K562 (cell line): ENCODE measurements around the gene NKG7. TPM values are rescaled to one million over a fixed set of nuclear protein-coding genes. Genes with fewer than 3 reads are reported as not detected.

ENCODE experiments used
- CBFA2T3 ChIP-seq: fragments of 450-650 bp; IDR thresholded peaks from 2 replicates; pipeline ENCODE4 v1.6.1; 2017
- EP400 ChIP-seq: fragments of 450-650 bp; IDR thresholded peaks from 2 replicates; pipeline ENCODE4 v1.6.1; 2017; ENCODE audit warnings: antibody characterized with exemption, mild to moderate bottlenecking, moderate library complexity
- ESRRB ChIP-seq: fragments of 250-450 bp; sonication (Bioruptor Pico); IDR thresholded peaks from 2 replicates; pipeline ENCODE4 v1.5.0; 2020; ENCODE audit warnings: mild to moderate bottlenecking, moderate library complexity, borderline replicate concordance
- FOXK1 ChIP-seq: sonication (generic); formaldehyde crosslinking; IDR thresholded peaks from 2 replicates; pipeline ENCODE4 v1.8.0; 2022; ENCODE audit warnings: missing genetic modification reagents, mild to moderate bottlenecking, borderline replicate concordance
- FOXP1 ChIP-seq: sonication (generic); formaldehyde crosslinking; IDR thresholded peaks from 2 replicates; pipeline ENCODE4 v1.8.0; 2022; ENCODE audit warnings: mild to moderate bottlenecking, missing genetic modification reagents
- IRF2 ChIP-seq: sonication (generic); formaldehyde crosslinking; IDR thresholded peaks from 2 replicates; pipeline ENCODE4 v1.8.1; 2022; ENCODE audit warnings: mild to moderate bottlenecking, missing genetic modification reagents
- JUNB ChIP-seq: fragments of 450-650 bp; formaldehyde crosslinking; conservative IDR thresholded peaks from 2 replicates; pipeline ENCODE4 v1.4.0; 2020; ENCODE audit warnings: mild to moderate bottlenecking
- KDM4B ChIP-seq, 2 experiments: fragments of 450-650 bp in 1 of 2; sonication (generic) in 1 of 2; IDR thresholded peaks; 2 replicates each; pipeline ENCODE4 v1.6.1; 2016 to 2017; ENCODE audit warnings: borderline replicate concordance in 2 of 2, antibody characterized with exemption in 1 of 2, low read depth in 1 of 2, mild to moderate bottlenecking in 1 of 2
- LCOR ChIP-seq: sonication (generic); formaldehyde crosslinking; IDR thresholded peaks from 2 replicates; pipeline ENCODE4 v1.8.0; 2022; ENCODE audit warnings: mild to moderate bottlenecking, missing genetic modification reagents
- NFYB ChIP-seq: IDR thresholded peaks from 2 replicates; pipeline ENCODE4 v1.6.1; 2011; ENCODE audit warnings: mild to moderate bottlenecking, moderate library complexity; ENCODE audit not compliant: insufficient read length; ENCODE audit errors: extremely low read depth
- PTTG1 ChIP-seq: fragments of 450-650 bp; IDR thresholded peaks from 2 replicates; pipeline ENCODE4 v1.6.1; 2016; ENCODE audit warnings: low read depth, mild to moderate bottlenecking, missing genetic modification characterization, missing compliant biosample characterization
- ZBTB7A ChIP-seq: IDR thresholded peaks from 2 replicates; pipeline ENCODE4 v1.6.1; 2011; ENCODE audit warnings: low read depth, mild to moderate bottlenecking, low read length, moderate library complexity, borderline replicate concordance; ENCODE audit not compliant: control insufficient read depth
- ZNF174 ChIP-seq: fragments of 250-450 bp; sonication (Bioruptor Pico); IDR thresholded peaks from 2 replicates; pipeline ENCODE4 v1.4.0; 2020; ENCODE audit warnings: mild to moderate bottlenecking
- ZNF263 ChIP-seq: sonication (generic); formaldehyde crosslinking; IDR thresholded peaks from 2 replicates; pipeline ENCODE4 v1.8.0; 2022; ENCODE audit warnings: mild to moderate bottlenecking, missing genetic modification reagents, borderline replicate concordance
- ZNF444 ChIP-seq: fragments of 250-450 bp; sonication (Bioruptor Pico); IDR thresholded peaks from 2 replicates; pipeline ENCODE4 v1.4.0; 2020; ENCODE audit warnings: mild to moderate bottlenecking, moderate library complexity
- ZNF507 ChIP-seq: conservative IDR thresholded peaks from 2 replicates; pipeline ENCODE4 v1.6.1; 2017; ENCODE audit warnings: missing genetic modification characterization, missing compliant biosample characterization
- polyA plus RNA-seq, 8 experiments: library from polyadenylated mRNA; depleted of rRNA in 4 of 8; stranded (reverse) in 5 of 8; unstranded in 3 of 8; fragments of >200 nt; fragmentation: Nextera tagmentation in 2 of 8; fragmentation: Illumina TruSeq in 1 of 8; extraction: Ambion mirVana in 2 of 8; extraction: Trizol in 1 of 8; gene quantifications; 2 replicates each; pipeline versions ENCODE4 v1.2.1 to v1.2.3, GENCODE V29; 2011 to 2014; ENCODE audit warnings: inconsistent platforms in 1 of 8, missing spikeins in 1 of 8
- total RNA-seq, 7 experiments: library from RNA; depleted of rRNA in 6 of 7; stranded (reverse); fragments of >200 nt in 6 of 7; fragmentation: Illumina TruSeq in 2 of 7; extraction: Trizol in 2 of 7; gene quantifications; 2 replicates each; pipeline versions ENCODE4 v1.2.1 to v1.2.3, GENCODE V29; 2011 to 2021; ENCODE audit warnings: low replicate concordance in 1 of 7
- TF ChIP-seq, protein P1 (sequence below): fragments of 450-650 bp; formaldehyde crosslinking; IDR thresholded peaks from 2 replicates; pipeline ENCODE4 v1.4.0; 2020; ENCODE audit warnings: mild to moderate bottlenecking, moderate library complexity
- TF ChIP-seq, protein P2 (sequence below), 3 experiments: fragments of 200-800 bp in 1 of 3; fragments of 250-450 bp in 1 of 3; fragments of 450-650 bp in 1 of 3; sonication (Bioruptor Pico) in 1 of 3; sonication (Bioruptor generic) in 1 of 3; formaldehyde crosslinking in 1 of 3; IDR thresholded peaks; 2 replicates each; pipeline versions ENCODE4 v1.6.1 to v1.8.0; 2016 to 2022; ENCODE audit warnings: mild to moderate bottlenecking in 2 of 3, missing genetic modification characterization in 2 of 3, missing compliant biosample characterization in 1 of 3, moderate library complexity in 1 of 3
- TF ChIP-seq, protein P3 (sequence below): fragments of 250-450 bp; sonication (Bioruptor Pico); IDR thresholded peaks from 2 replicates; pipeline ENCODE4 v1.4.0; 2020
- TF ChIP-seq, protein P4 (sequence below): sonication (generic); formaldehyde crosslinking; IDR thresholded peaks from 2 replicates; pipeline ENCODE4 v1.8.0; 2022; ENCODE audit warnings: missing genetic modification reagents, mild to moderate bottlenecking, borderline replicate concordance

Gene NKG7
- total and polyA plus RNA-seq, 9 of the 15 experiments (the other 6 are each of a cell fraction or from before 2014, with no cell fraction given), result 0.30 to 0.70 (median 0.51) TPM; not detected in 2

DNA sequence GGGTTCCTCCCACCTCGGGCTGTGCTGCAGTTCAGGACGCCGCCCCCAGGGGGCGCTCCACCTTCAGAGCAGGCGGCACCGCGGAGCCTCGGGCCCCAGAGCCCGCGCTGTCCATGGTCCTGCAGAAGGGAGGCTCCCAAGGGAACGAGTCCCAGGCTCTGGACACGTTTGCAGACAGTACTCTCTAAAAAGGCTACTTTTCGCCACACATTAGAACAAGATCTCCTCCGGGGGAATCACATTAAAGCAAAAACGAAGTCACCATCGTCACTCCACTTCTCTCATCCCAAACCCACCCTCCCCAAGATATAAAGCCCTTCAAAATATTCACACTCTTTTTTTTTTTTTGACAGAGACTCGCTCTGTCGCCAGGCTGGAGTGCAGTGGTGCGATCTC, 49.6 kb upstream of the NKG7 start (continued):
- TF ChIP-seq, protein P1, sequence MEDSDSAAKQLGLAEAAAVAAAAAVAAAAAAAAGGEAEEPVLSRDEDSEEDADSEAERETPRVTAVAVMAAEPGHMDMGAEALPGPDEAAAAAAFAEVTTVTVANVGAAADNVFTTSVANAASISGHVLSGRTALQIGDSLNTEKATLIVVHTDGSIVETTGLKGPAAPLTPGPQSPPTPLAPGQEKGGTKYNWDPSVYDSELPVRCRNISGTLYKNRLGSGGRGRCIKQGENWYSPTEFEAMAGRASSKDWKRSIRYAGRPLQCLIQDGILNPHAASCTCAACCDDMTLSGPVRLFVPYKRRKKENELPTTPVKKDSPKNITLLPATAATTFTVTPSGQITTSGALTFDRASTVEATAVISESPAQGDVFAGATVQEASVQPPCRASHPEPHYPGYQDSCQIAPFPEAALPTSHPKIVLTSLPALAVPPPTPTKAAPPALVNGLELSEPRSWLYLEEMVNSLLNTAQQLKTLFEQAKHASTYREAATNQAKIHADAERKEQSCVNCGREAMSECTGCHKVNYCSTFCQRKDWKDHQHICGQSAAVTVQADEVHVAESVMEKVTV (CRISPR knock-in tag), result peak; percentile 97
- TF ChIP-seq ZNF444 (CRISPR knock-in tag) (no peak), NFYB (no peak), ZNF263 (peak; percentile 90), JUNB (CRISPR knock-in tag) (no peak), IRF2 (CRISPR knock-in tag) (peak; percentile 52; the same call in 1 of the 2 replicates), CBFA2T3 (no peak), LCOR (peak; percentile 99), ZNF174 (CRISPR knock-in tag) (no peak), FOXK1 (CRISPR knock-in tag) (peak; percentile 98), ESRRB (CRISPR knock-in tag) (no peak), PTTG1 (no peak), ZBTB7A (no peak), ZNF507 (tag) (no peak), EP400 (no peak), KDM4B (IDR thresholded peaks at IDR 0.05; ENCODE audit: borderline replicate concordance in 2 of 2, low read depth in 1 of 2) (peak in 1 of 2 experiments; percentile 61; a peak in 1 of 4 replicates), FOXP1 (peak; percentile 97)
- TF ChIP-seq, protein P2, sequence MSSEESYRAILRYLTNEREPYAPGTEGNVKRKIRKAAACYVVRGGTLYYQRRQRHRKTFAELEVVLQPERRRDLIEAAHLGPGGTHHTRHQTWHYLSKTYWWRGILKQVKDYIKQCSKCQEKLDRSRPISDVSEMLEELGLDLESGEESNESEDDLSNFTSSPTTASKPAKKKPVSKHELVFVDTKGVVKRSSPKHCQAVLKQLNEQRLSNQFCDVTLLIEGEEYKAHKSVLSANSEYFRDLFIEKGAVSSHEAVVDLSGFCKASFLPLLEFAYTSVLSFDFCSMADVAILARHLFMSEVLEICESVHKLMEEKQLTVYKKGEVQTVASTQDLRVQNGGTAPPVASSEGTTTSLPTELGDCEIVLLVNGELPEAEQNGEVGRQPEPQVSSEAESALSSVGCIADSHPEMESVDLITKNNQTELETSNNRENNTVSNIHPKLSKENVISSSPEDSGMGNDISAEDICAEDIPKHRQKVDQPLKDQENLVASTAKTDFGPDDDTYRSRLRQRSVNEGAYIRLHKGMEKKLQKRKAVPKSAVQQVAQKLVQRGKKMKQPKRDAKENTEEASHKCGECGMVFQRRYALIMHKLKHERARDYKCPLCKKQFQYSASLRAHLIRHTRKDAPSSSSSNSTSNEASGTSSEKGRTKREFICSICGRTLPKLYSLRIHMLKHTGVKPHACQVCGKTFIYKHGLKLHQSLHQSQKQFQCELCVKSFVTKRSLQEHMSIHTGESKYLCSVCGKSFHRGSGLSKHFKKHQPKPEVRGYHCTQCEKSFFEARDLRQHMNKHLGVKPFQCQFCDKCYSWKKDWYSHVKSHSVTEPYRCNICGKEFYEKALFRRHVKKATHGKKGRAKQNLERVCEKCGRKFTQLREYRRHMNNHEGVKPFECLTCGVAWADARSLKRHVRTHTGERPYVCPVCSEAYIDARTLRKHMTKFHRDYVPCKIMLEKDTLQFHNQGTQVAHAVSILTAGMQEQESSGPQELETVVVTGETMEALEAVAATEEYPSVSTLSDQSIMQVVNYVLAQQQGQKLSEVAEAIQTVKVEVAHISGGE (CRISPR knock-in tag; IDR thresholded peaks at IDR 0.05), result 0 out of 6 replicates have a peak, but pooled peaks of 1 of the 3 experiments have one; percentile 23
- TF ChIP-seq, protein P3, sequence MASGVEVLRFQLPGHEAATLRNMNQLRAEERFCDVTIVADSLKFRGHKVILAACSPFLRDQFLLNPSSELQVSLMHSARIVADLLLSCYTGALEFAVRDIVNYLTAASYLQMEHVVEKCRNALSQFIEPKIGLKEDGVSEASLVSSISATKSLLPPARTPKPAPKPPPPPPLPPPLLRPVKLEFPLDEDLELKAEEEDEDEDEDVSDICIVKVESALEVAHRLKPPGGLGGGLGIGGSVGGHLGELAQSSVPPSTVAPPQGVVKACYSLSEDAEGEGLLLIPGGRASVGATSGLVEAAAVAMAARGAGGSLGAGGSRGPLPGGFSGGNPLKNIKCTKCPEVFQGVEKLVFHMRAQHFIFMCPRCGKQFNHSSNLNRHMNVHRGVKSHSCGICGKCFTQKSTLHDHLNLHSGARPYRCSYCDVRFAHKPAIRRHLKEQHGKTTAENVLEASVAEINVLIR (CRISPR knock-in tag), result no peak
- TF ChIP-seq, protein P4, sequence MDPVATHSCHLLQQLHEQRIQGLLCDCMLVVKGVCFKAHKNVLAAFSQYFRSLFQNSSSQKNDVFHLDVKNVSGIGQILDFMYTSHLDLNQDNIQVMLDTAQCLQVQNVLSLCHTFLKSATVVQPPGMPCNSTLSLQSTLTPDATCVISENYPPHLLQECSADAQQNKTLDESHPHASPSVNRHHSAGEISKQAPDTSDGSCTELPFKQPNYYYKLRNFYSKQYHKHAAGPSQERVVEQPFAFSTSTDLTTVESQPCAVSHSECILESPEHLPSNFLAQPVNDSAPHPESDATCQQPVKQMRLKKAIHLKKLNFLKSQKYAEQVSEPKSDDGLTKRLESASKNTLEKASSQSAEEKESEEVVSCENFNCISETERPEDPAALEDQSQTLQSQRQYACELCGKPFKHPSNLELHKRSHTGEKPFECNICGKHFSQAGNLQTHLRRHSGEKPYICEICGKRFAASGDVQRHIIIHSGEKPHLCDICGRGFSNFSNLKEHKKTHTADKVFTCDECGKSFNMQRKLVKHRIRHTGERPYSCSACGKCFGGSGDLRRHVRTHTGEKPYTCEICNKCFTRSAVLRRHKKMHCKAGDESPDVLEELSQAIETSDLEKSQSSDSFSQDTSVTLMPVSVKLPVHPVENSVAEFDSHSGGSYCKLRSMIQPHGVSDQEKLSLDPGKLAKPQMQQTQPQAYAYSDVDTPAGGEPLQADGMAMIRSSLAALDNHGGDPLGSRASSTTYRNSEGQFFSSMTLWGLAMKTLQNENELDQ, result peak; percentile 97; the same call in 1 of the 2 replicates
